ENCODE data around the gene KLF8.
"Not testable (repeated sequence)": the region's sequence is repeated elsewhere in the genome, so short reads cannot be mapped to it uniquely, and the experiment has no call there.

KLF8 gene

DNA sequence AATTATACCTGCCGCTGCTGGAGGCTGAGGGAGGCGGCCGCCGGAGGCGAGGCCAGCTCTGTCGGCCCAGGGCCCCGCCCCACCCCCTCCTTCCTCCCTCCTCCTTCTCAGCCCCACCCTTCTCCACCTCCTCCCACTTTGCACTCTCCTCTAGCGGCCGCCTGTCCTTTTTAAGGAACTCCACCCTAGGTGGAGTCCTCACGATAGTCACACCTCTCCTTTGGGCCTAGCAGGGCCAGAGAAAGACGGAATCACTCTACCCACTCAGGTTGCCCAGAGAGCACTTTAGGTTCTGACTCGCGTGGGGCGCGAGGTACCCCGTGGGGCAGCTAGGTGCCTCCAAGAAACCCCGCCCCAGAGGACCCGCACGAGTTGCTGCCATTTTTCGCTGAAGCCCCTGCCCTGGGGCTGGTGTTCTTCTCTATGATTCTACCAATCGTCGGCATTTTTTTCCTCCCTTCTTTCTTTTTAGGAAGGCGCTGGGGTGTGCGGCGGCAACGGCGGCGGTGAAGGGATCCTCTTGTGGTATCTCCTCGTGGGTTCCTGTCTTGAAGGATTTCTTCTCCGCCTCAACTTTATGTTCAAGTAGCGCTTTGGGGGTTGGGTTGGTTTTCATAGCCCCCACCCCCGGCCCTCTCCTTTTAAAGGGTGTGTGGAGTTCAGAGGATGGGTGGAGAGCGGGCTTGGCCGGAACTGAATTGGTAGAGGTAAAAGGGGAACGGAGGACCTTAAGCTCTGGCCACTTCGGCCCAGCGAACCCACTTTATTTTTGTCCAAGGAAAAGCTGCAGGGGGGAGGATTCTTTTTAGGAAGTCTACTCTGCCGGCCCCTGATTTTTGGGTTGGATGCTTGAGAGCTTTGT is at the start of gene KLF8:
Gene KLF8 (plus strand): TSS at position 136 of the 862 bp plus-strand sequence. CDS start 979 bp downstream, outside the sequence.
- peak; percentile 7 to 15 for DNase-seq (ENCODE audit: low read depth in 2 of 2)

DNA sequence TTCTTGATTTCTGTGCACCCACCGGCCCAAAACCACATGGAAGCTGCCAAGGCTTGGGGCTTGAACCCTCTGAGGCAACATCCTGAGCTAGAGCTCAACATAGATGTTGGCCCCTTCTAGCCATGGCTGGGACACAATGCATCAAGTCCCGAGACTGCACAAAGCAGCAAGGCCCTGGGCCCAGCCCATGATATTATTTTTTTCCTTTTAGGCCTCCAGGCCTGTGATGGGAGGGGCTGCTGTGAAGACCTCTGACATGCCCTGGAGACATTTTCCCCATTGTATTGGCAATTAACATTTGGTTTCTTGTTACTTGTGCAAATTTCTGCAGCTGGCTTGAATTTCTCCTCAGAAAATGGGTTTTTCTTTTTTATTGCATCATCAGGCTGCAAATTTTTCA is 25.2 kb upstream of the KLF8 start:
- not testable (repeated sequence) for DNase-seq (ENCODE audit: low read depth in 2 of 2)

- no peak for DNase-seq (ENCODE audit: low read depth in 2 of 2)
These were observed 20.5 kb upstream of the KLF8 start for GRCh38 chrX:56211701-56212100.

DNA sequence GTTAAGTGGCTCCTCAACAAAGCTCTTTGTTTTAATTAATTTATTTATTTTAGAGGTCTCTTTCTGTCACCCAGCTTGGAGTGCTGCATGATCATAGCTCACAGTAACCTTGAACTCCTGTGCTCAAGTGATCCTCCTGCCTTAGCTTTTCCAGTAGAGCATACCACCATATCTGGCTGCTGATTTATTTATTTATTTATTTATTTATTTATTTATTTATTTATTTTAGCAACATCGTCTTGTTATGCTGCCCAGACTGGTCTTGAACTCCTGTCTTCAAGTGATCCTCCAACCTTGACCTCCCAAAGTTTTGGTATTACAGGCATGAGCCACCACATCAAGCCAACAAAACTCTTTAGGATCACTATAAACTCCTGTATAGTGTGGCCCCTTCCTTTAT is 15.8 kb upstream of the KLF8 start:
- DNase-seq (ENCODE audit: low read depth in 2 of 2) = no peak

DNA sequence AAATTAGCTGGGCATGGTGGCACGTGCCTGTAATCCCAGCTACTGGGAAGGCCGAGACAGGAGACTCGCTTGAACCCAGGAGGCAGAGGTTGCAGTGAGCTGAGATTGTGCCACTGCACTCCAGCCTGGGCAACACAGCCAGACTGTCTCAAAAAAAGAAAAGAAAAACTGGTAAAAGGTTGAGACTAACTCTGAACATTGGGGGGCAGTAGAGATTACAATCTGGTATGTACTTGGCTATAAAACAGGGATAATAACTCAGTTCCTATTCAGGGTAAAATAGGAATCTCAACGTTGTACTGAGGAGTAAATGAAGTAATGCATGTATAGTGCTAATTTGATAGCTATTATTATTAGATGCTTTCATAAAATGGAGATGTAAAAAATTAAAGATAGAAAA is 12.5 kb upstream of the KLF8 start:
- DNase-seq (ENCODE audit: low read depth in 2 of 2) = no peak

DNA sequence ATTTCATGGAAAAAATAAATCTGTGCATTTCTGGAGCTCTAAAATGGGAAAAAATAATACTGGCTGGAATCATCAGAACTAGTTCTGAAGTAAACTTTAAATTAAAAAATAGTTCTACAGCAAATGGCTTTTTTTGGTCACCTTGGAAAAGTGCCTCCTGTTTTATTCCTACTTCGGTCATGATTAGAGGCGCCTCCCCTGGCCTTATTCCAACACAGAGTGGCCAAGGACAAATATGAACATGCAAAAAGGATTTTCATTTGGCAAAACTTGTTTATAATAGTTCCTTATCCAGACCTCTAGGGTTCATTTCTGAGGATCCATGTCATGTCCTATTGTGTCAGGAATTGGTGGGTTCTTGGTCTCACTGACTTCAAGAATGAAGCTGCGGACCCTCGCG is 11.1 kb upstream of the KLF8 start:
- no peak for DNase-seq (ENCODE audit: low read depth in 2 of 2)

DNA sequence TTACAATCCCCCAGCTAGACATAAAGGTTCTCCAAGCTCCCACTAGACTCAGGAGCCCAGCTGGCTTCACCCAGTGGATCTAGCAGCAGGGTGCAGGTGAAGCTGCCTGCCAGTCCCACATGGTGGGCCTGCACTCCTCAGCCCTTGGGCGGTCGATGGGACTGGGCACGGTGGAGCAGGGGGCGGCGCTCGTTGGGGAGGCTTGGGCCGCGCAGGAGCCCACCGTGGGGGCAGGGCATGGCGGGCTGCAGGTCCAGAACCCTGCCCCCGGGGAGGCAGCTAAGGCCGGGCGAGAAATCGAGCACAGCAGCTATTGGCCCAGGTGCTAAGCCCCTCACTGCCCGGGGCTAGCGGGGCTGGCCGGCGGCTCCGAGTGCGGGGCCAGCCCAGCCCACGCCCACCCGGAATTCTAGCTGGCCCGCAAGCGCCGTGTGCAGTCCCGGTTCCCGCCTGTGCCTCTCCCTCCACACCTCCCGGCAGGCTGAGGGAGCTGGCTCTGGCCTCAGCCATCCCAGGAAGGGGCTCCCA is 9.6 kb upstream of the KLF8 start:
- DNase-seq (ENCODE audit: low read depth in 2 of 2) = no peak

DNA sequence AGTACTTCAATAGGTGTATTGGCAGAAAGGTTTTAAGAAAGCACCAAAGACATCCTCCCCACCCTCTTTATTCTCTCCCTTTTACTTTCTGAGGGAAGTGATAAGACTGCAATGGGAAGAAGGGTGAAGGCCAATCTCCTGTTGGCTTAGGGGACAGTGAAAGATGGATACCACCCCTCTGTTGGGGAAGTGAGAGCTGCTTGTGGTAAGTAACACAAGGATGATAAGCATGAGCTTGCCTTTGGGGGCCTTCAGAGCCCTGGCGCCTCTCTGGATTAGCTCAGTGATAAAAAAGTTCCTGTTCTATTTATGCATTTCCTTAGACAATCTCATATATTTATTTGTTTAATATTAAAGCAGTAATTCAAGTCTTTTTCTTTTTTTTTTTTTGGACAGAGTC is 5.2 kb upstream of the KLF8 start:
- DNase-seq (ENCODE audit: low read depth in 2 of 2) = no peak

DNA sequence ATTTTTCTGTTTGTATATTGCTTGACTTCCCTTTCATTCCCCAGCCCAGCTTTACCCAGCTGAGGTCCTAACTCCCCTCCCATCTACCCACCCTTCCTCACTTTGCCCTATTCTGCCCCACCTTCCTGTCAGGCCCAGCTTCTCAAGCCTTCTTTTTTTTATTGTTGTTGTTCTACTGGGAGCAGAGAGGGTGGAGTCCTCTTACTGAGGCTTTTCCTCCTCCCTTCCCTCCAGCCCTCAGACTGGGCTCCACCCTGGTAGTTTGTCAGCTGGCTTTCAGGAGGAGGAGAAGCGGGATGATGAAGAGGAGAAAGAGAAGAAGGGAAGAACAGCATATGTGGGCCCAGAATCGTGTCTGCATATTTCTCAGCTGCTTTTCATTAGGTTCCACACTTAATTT is 3.2 kb upstream of the KLF8 start:
- no peak for DNase-seq (ENCODE audit: low read depth in 2 of 2)

- DNase-seq (ENCODE audit: low read depth in 2 of 2) = no peak
These were observed 542 bp upstream of the KLF8 start for GRCh38 chrX:56231537-56232090.

DNA sequence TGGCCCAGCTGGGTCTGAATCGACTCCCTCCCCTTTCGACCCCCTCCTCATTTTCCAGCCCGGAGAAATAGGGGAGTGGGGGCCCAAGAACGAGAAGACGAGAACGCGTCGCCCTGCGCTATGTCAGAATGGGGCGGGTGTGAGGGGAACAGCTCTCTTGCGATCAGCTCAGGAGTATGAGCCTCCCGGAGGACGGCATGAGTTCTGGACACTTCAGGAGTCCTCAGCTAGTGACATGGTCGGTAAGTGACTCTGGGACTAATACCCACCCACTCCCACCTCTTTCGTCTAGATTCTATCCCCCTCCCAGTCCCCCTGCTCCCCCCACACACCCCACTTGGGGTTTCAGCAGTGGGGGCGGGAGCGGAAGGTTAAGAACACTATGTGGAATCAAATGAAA is 944 bp downstream of the KLF8 start:
- no peak for DNase-seq (ENCODE audit: low read depth in 2 of 2)

- DNase-seq (ENCODE audit: low read depth in 2 of 2) = no peak
These were observed 1.5 kb downstream of the KLF8 start for GRCh38 chrX:56233682-56234081.

- peak in 1 of 2 donors; percentile 27 for DNase-seq (ENCODE audit: low read depth in 2 of 2)
These were observed 16.3 kb downstream of the KLF8 start for GRCh38 chrX:56248492-56248891.

DNA sequence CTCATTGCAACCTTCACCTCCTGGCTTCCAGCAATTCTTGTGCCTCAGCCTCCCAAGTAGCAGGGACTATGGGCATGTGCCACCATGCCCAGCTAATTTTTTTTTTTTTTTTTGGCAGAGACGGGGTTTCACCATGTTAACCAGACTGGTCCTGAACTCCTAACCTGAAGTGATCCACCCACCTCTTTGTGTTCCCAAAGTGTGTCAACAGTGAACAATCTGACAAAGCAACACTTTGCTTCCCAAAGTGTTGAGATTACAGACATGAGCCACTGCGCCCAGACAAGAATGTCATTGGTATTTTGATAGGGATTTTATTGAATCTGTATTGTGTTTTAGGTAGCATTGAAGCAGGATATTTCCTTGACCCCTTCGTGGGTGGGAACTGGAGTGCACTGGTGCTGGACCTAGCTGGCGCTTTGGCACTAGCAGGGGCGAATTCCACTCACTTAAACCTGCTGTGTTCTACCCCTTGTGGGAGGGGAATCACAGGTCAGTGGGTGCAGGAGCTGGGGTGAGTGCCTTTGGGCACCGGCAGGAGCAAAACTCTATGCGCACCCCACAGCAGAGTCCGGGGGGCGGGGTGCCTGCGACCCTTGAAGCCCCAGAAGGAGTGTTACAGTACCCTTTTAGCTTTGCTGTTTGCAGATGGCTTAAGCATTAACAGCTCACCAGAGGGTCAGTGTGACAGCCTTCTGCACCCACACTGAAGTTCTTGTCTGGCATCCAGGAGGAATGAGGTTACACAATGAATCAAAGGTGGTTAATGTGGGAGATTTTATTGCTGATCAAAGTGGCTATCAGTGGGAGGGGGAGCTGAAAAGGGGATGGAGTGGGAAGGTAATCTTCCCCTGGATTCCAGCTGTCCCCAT is 21.9 kb downstream of the KLF8 start:
- no peak for DNase-seq (ENCODE audit: low read depth in 2 of 2)

GRCh38 chrX:56268888-56269287 is 36.7 kb downstream of the KLF8 start:
- DNase-seq (ENCODE audit: low read depth in 2 of 2) = no peak

DNA sequence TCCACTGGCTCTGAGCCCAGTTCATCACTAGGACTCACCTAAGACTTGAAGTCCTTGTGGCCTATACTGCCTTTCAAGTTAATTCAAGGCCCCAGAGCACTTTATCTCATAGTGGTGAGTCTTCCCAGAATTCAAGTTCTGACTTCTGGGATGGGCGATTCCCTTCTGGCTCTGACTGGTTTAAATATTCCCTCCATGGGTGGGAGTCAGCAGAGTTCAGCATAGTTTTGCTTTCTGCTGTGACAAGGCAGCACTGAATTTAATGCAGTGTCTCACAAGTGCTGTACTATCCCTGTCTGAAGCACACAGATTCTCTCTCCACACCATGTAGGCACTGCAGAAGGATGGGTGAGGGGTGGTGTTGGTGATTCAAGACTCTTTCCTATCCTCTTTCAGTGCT is 46.5 kb downstream of the KLF8 start:
- DNase-seq (ENCODE audit: low read depth in 2 of 2) = no peak

- DNase-seq (ENCODE audit: low read depth in 2 of 2) = no peak
These were observed 47.7 kb downstream of the KLF8 start for GRCh38 chrX:56279863-56280262.

- DNase-seq (ENCODE audit: low read depth in 2 of 2) = no peak
These were observed 49.6 kb downstream of the KLF8 start for GRCh38 chrX:56281789-56282188.

GRCh38 chrX:56284269-56284668 is 52.1 kb downstream of the KLF8 start:
- DNase-seq (ENCODE audit: low read depth in 2 of 2) = no peak

GRCh38 chrX:56288608-56289007 is 56.5 kb downstream of the KLF8 start:
- DNase-seq (ENCODE audit: low read depth in 2 of 2) = no peak

GRCh38 chrX:56289449-56289848 is 57.3 kb downstream of the KLF8 start:
- no peak for DNase-seq (ENCODE audit: low read depth in 2 of 2)

GRCh38 chrX:56308726-56309125 is 76.6 kb downstream of the KLF8 start:
- DNase-seq (ENCODE audit: low read depth in 2 of 2) = no peak
